ENCODE results near the gene EMC1. TPM values are rescaled to one million over a fixed set of nuclear protein-coding genes. Genes with fewer than 3 reads are reported as not detected.
"Not testable (repeated sequence)": the region's sequence is repeated elsewhere in the genome, so short reads cannot be mapped to it uniquely, and the experiment has no call there.

Gene EMC1
- total and polyA plus RNA-seq, 2 experiments from 2014 or later = 25.0 to 37.0 TPM

DNA sequence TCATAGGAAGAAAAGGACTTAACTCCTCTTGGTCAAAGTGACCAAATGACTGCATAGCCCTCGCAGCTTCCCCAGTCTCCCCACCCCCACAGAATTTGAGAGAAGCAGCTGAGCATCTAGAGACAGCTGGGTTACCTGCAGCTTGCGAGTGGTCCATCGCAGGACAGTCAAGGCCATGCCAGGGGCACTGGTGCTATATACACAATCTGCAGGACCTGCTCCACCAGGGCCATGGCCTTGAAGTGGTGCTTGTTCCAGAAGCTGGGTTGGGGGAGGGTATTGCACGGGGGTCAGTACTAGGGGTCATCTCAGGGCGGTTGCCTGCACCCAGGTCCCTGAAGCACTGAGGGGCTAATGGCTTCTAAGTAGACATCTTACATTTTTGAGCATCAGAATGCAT is 10.7 kb upstream of the EMC1 start:
- TF ChIP-seq, protein P1, sequence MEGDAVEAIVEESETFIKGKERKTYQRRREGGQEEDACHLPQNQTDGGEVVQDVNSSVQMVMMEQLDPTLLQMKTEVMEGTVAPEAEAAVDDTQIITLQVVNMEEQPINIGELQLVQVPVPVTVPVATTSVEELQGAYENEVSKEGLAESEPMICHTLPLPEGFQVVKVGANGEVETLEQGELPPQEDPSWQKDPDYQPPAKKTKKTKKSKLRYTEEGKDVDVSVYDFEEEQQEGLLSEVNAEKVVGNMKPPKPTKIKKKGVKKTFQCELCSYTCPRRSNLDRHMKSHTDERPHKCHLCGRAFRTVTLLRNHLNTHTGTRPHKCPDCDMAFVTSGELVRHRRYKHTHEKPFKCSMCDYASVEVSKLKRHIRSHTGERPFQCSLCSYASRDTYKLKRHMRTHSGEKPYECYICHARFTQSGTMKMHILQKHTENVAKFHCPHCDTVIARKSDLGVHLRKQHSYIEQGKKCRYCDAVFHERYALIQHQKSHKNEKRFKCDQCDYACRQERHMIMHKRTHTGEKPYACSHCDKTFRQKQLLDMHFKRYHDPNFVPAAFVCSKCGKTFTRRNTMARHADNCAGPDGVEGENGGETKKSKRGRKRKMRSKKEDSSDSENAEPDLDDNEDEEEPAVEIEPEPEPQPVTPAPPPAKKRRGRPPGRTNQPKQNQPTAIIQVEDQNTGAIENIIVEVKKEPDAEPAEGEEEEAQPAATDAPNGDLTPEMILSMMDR (IDR thresholded peaks at IDR 0.05; ENCODE audit: low read depth, low read length) = no peak
- Histone ChIP-seq H3K27me3 (no peaks in the 10 kb centered on the region), H3K4me3 (no peak overlapping the region), H3K4me1 (ENCODE audit: low read depth) (no peaks in the 10 kb centered on the region), H3K36me3 (peaks cover 15% of the 10 kb centered on the region), H3K27ac (no peak overlapping the region), H3K9me3 (ENCODE audit: low read depth) (no peaks in the 10 kb centered on the region)
- DNase-seq (ENCODE audit: low read depth in 1 of 2, low spot score in 1 of 2) = no peak

GRCh38 chr1:19260211-19261138 is 9.2 kb upstream of the EMC1 start:
- TF ChIP-seq, protein P1 (IDR thresholded peaks at IDR 0.05; ENCODE audit: low read depth, low read length) = no peak
- H3K27ac ChIP-seq = peak overlapping the region; percentile 43
- DNase-seq (ENCODE audit: low read depth in 1 of 2, low spot score in 1 of 2) = peak in 1 of 2 donors; percentile 27
- H3K36me3 ChIP-seq = peaks cover 17% of the 10 kb centered on the region
- no peaks in the 10 kb centered on the region for H3K27me3 ChIP-seq
- no peak overlapping the region for H3K4me3 ChIP-seq
- H3K9me3 ChIP-seq (ENCODE audit: low read depth) = no peaks in the 10 kb centered on the region
- H3K4me1 ChIP-seq (ENCODE audit: low read depth) = no peaks in the 10 kb centered on the region

GRCh38 chr1:19258353-19258752 is 7.0 kb upstream of the EMC1 start:
- DNase-seq (ENCODE audit: low read depth in 1 of 2, low spot score in 1 of 2) = no peak
- H3K36me3 ChIP-seq = peaks cover 17% of the 10 kb centered on the region
- peaks cover under 1% of the 10 kb centered on the region for H3K4me1 ChIP-seq (ENCODE audit: low read depth)
- no peak overlapping the region for H3K4me3 ChIP-seq
- TF ChIP-seq, protein P1 (IDR thresholded peaks at IDR 0.05; ENCODE audit: low read depth, low read length) = no peak
- no peak overlapping the region for H3K27ac ChIP-seq
- H3K27me3 ChIP-seq = no peaks in the 10 kb centered on the region
- no peaks in the 10 kb centered on the region for H3K9me3 ChIP-seq (ENCODE audit: low read depth)

DNA sequence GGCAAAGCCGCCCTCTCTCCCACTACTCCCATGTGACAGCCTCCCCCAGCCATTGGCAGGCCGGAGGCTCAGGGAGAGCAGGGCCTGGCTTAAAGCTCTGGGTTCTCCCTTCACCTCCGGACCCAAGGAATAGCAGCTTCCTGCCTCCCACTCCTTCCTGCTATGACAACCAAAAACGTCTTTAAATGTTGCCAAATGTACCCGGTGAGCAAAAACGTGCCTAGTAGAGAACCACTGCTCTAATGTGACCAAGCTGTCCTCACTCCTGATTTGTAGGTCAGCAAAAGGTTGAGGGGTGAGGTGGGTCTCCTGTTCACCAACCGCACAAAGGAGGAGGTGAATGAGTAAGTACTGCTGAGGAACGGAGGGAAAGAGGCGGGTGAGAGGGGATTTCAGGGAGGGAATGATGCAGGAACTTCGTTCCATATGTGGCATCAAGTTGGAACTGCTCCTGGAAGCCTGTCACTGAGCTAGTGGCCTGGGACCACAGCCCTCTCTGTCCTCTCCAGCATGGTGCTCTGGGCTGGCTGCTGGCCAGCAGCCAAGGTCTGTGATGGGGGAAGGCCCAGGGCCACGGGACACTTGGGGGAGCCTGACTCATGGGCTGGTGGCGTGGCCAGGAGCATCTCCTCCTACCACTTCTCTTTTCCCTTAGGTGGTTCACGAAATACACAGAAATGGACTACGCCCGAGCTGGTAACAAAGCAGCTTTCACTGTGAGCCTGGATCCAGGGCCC is 6.0 kb upstream of the EMC1 start:
- Histone ChIP-seq H3K36me3 (peaks cover 17% of the 10 kb centered on the region), H3K4me3 (no peak overlapping the region)

GRCh38 chr1:19256301-19256700 is 5.0 kb upstream of the EMC1 start:
- DNase-seq (ENCODE audit: low read depth in 1 of 2, low spot score in 1 of 2); H3K27me3 ChIP-seq; H3K4me3 ChIP-seq; H3K27ac ChIP-seq; H3K9me3 ChIP-seq (ENCODE audit: low read depth): not testable (repeated sequence)
- H3K36me3 ChIP-seq = peaks cover 17% of the 10 kb centered on the region
- peaks cover 11% of the 10 kb centered on the region for H3K4me1 ChIP-seq (ENCODE audit: low read depth)

More for the DNA sequence above, 6.0 kb upstream of the EMC1 start:
- Histone ChIP-seq H3K27me3 (no peaks in the 10 kb centered on the region), H3K4me1 (ENCODE audit: low read depth) (peaks cover 10% of the 10 kb centered on the region), H3K27ac (no peak overlapping the region), H3K9me3 (ENCODE audit: low read depth) (no peaks in the 10 kb centered on the region)
- DNase-seq (ENCODE audit: low read depth in 1 of 2, low spot score in 1 of 2) = peak in 1 of 2 donors; percentile 44
- TF ChIP-seq, protein P1 (IDR thresholded peaks at IDR 0.05; ENCODE audit: low read depth, low read length) = no peak
